Right lobe of liver (tissue), 4 donors: ENCODE measurements around the gene MORC3.

Experiments used
- POLR2A ChIP-seq: fragments of 450-650 bp; IDR thresholded peaks from one replicate; pipeline ENCODE4 v1.6.1; 2017; ENCODE audit warnings: antibody characterized with exemption, mild to moderate bottlenecking
- TF ChIP-seq, protein P1 (sequence below), 4 donors: fragments of 200-600 bp in 3 of 4; fragments of 450-650 bp in 1 of 4; IDR thresholded peaks; one replicate each; pipeline versions ENCODE4 v1.5.1 to v1.8.0; 2016 to 2022; ENCODE audit warnings: antibody characterized with exemption in 4 of 4, mild to moderate bottlenecking in 2 of 4
- donor health status: DM: no; HTN: no; CAD: no.
- donor health status: DM: no; HTN: no; CAD: no.
- donor health status: DM: no; HTN: yes; CAD: no.

DNA sequence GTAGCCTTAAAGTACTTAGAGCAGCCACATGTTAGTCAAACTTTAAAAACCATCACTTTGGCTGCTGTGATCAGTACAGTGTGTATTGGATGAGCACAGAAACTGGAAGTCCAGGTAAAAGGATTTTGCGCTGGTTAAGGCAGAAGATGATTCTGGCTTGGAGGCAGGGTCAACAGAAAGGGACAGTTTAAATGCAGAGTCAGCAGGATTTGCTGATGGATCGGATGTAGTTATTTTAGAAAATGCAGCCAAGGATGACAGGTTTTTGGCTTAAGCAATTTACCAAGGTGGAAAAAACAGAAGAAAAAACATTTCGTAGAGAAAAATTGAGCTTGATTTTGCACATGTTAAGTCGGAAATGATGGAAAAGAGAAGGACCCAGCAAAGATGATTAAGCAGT is 45.9 kb upstream of the MORC3 start:
- TF ChIP-seq, protein P1, sequence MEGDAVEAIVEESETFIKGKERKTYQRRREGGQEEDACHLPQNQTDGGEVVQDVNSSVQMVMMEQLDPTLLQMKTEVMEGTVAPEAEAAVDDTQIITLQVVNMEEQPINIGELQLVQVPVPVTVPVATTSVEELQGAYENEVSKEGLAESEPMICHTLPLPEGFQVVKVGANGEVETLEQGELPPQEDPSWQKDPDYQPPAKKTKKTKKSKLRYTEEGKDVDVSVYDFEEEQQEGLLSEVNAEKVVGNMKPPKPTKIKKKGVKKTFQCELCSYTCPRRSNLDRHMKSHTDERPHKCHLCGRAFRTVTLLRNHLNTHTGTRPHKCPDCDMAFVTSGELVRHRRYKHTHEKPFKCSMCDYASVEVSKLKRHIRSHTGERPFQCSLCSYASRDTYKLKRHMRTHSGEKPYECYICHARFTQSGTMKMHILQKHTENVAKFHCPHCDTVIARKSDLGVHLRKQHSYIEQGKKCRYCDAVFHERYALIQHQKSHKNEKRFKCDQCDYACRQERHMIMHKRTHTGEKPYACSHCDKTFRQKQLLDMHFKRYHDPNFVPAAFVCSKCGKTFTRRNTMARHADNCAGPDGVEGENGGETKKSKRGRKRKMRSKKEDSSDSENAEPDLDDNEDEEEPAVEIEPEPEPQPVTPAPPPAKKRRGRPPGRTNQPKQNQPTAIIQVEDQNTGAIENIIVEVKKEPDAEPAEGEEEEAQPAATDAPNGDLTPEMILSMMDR (IDR thresholded peaks at IDR 0.05): no peak
- TF ChIP-seq POLR2A: no peak
